HG03045 (cell line): ENCODE data around the gene SNAP47.

ENCODE experiments used
- ATAC-seq: cut with Tn5 transposase; IDR thresholded peaks from one replicate; pipeline ENCODE4 v1.9.1; 2021; ENCODE audit warnings: mild to moderate bottlenecking, moderate library complexity; ENCODE audit not compliant: unreplicated experiment

The SNAP47 gene

GRCh38 chr1:227731696-227732585 lies 3.3 kb upstream of the SNAP47 start:
- ATAC-seq, result no peak

DNA sequence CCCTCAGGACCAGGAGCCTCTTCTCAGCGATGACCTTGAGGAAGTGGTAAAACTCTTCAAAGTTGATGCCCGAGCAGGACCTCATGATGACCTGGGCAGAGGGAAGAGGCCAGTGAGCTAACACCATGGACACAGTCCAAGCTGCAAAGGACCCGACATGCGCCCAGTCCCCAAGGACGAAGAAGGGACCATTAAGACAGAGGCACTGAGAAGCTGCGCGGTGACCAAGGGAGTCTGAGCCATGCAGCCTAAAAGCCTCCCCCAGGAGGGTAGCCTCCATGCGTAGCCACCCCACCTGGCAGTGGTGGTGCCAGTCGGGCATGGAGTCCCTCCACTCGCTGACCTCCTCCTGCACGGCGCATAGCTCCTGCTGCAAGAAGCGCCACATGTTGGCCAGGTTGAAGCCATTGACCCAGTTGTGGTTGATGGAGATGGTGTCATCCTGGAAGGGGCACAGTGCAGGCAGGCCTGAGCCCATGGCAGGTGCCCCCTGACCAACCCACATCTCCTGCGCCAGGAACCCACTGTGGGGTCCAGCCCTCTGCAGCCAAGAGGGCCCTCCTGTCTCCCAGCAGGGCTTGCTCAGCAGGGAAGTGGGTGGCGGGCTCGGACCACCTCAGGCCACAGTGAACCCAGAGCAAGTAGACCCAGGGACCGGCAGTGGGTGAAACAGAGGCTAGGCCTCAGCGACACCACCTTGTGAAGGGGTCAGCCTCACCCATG lies 2.5 kb upstream of the SNAP47 start:
- ATAC-seq, result no peak

- no peak for ATAC-seq
These were observed 1.9 kb upstream of the SNAP47 start for GRCh38 chr1:227733309-227733705.

DNA sequence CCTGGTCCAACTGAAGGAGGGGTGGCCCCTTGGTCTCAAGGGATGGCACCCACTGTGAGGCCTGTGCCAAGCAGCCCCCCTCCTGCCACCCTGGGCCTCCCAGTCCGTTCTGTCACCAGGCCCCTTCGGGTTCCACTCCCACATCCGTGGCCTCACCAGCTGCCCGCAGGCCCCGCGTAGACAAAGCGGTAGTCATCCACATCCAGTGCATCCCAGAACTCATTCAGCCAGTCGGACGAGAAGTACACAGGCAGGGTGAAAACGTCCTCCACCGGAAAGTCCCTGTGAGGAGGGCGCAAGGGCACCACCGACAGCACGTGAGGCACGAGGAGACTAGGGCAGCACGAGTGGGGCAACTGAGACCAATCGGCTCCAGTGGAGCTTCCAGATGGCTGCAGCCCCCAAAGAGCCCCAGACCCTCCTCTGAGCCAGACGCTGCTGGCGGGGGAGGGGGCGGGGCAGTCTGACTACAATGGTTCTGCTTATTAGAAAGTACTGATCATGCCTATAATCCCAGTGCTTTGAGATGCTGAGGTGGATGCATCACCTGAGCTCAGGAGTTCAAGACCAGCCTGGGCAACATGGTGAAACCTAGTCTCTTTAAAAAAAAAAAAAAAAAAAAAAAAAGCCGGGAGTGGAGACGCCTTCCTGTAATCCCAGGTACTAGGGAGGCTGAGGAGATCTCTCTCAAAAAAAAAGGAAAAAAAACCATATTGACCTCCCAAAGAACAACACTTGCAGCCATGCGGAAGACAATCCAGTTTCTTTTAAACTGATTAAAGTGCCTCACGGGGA lies 1.3 kb upstream of the SNAP47 start:
- no peak for ATAC-seq

GRCh38 chr1:227734546-227734855 lies 734 bp upstream of the SNAP47 start:
- no peak for ATAC-seq

DNA sequence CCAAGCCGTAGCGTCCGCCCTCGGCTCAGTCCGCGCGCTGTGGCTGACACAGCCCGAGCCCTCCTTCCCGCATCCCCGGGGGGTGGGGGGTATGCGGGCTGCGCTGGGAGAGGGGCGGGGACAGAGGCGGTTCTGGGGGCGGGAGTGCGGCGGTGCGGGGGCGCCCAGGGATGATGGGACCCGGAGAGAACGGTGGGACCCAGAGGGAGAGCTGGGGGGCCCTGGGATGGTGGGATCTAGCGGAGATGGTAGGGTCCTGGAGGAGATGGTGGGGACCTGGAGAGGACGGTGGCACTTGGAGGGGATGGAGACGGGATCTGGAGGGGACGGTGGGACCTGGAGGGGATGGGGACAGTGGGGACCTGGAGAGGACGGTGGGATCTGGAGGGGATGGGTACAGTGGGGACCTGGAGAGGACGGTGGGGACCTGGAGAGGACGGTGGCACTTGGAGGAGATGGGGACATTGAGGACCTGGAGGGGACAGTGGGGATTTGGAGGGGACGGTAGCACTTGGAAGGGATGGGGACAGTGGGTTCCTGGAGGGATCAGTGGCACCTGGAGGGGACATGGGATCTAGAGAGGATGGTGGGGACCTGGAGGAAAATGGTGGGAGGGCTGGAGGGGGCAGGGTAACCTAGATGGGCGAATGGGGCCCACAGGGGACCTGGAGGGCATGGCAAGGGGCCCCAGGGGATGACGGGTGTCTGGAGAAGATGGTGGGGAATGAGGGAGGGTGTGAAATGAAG lies 477 bp downstream of the SNAP47 start:
- ATAC-seq, result peak; percentile 42

- ATAC-seq, result no peak
These were observed 1.7 kb downstream of the SNAP47 start for GRCh38 chr1:227736814-227737432.

DNA sequence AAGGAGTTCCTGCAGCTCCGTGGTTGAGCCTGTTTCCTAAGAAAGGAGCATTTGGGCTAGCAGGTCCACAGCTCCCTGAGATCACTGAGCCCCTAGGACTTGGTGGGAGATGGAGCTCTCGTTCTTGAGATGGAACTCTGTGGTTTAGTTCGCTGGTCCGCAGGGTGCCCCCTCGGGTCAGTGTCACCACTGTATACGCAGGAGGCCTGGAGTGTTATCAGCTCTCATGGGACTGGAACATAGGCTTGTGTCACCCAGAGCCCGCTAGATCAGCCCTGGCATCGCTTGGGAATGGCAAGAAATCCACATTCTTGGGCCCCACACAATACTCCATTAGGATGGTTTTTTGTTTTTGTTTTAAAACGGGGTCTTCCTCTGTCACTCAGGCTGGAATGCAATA lies 3.6 kb downstream of the SNAP47 start:
- no peak for ATAC-seq

- ATAC-seq, result no peak
These were observed 4.4 kb downstream of the SNAP47 start for GRCh38 chr1:227739636-227740035.

GRCh38 chr1:227740401-227740960 lies 5.2 kb downstream of the SNAP47 start:
- no peak for ATAC-seq

DNA sequence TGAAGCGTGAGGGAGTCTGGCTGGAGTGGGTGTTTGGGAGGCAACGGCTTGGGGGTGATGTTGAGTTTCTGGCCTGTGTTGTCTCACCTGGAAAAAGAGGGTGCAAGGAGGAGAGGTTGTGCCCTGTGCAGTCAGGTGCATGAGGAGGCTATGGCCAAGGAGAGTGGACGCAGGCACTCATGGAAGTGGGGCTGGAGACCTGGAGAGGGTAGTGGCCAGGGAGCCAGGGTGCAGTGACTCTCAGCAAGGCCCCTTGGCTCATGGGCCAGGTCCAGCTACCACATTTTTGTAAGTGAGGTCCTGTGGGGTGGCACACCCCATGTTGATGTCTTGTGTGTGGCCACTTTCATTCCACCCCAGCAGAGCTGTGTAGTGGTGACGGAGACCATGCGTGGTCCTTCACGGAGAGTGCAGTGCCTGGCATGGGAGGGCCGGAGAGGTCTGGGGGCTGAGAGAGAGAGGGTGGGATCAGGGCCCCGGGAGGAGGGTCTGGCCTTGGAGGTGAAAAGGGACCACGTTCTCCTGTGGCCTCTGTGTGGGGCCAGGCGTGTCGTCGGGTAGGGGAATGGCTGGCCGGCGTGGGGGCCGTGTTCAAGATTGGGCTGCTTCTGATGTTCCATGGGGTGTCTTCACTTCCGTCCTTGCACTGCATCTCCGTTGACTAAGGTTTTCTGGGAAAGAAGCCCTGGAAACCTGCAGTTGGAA lies 6.1 kb downstream of the SNAP47 start:
- no peak for ATAC-seq

DNA sequence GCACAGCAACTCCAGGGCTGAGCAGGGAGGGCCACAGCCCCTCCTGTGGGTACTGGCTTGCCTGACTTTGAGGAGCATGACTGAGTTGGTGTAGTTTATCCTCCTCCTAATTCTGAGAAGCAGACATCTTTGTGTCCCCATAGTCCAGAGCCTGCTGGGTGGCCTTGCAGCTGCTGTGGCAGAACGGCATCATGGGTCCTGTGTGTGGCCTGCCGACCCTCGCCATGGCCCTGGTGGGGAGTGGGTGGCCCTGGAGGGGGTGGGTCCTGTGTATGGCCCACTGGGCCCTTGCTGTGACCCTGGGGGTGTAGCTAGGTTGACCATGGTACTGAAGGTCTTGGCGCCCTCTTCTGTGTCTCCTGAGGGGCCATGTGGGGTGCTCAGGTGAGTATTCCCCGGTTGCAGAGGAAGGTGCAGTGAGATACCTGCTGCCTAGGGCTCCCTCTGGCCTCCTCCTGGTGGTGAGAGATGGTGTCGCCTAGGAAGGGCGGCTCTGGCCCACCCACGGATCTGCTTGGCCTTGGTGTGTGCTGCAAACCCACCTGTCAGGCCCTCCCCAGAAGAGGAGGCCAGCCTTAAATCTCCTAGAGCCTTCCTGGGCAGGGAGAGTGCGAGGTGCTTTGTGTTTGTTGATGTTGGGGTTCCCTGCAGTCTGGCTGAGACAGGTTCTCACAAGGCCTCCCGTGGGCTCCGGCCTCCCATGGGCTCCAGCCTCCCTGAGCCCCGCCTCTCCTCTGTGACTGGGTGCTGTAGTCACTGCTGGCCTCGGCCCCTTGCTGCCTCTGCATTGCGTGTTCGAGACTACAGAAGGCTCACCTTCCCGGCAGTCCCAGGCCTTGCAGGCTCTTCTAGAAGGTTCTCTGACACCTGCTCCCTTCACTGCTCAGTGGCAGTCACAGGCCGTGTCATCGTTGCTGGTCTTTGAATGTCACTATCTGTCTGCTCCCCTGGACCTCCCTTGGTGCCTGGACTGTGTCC lies 7.8 kb downstream of the SNAP47 start:
- no peak for ATAC-seq

- ATAC-seq, result no peak
These were observed 9.4 kb downstream of the SNAP47 start for GRCh38 chr1:227744668-227745067.

GRCh38 chr1:227745568-227746265 lies 10.5 kb downstream of the SNAP47 start:
- no peak for ATAC-seq

DNA sequence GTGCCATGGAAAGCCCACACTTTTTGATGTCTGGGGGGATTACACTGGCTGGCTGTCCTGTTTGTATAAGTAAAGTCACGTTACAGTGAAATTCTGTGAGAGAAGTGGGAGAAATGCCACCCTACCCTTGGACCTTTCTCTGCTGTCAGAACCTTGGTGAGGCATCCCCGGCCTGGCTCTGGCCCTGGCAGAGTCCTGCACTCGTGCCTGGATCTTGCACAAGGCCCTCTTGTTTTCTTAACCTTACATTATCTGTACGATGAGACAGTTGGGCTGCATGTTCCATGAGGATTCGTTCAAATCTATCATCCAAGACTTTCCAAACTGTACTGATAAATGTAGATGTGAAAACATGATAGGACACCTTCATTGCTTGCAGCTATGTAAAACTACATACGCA lies 11.4 kb downstream of the SNAP47 start:
- no peak for ATAC-seq

GRCh38 chr1:227747382-227747781 lies 12.1 kb downstream of the SNAP47 start:
- ATAC-seq, result no peak

- no peak for ATAC-seq
These were observed 12.8 kb downstream of the SNAP47 start for GRCh38 chr1:227747948-227748495.
